GM12878 (cell line): ENCODE results near the gene CLSTN2. TPM values are rescaled to one million over a fixed set of nuclear protein-coding genes. Genes with fewer than 3 reads are reported as not detected.

Source experiments
- ASH2L ChIP-seq: fragments of 300-600, 200-600 bp; sonication (generic); IDR thresholded peaks from 2 replicates; pipeline ENCODE4 v1.6.1; 2017; ENCODE audit warnings: low read depth, mild to moderate bottlenecking, borderline replicate concordance
- ATF7 ChIP-seq: fragments of 450-650 bp; IDR thresholded peaks from 2 replicates; pipeline ENCODE4 v1.6.1; 2016; ENCODE audit warnings: low read depth, mild to moderate bottlenecking
- BACH1 ChIP-seq: fragments of 450-650 bp; IDR thresholded peaks from 2 replicates; pipeline ENCODE4 v1.6.1; 2017; ENCODE audit warnings: mild to moderate bottlenecking, borderline replicate concordance
- CREB1 ChIP-seq: IDR thresholded peaks from 2 replicates; pipeline ENCODE4 v1.6.1; 2012; ENCODE audit warnings: low read depth, mild to moderate bottlenecking, inconsistent platforms
- EED ChIP-seq: sonication (generic); IDR thresholded peaks from 2 replicates; pipeline ENCODE4 v1.6.1; 2016; ENCODE audit warnings: antibody characterized with exemption, low read depth
- ETV6 ChIP-seq, 2 experiments: fragments of 450-650 bp in 1 of 2; IDR thresholded peaks in 1 of 2; conservative IDR thresholded peaks in 1 of 2; 2 replicates each; pipeline ENCODE4 v1.6.1; 2014; ENCODE audit warnings: antibody characterized with exemption in 1 of 2, borderline replicate concordance in 1 of 2, low read depth in 1 of 2, mild to moderate bottlenecking in 1 of 2, moderate library complexity in 1 of 2
- HCFC1 ChIP-seq: fragments of 150-350 bp; IDR thresholded peaks from 2 replicates; pipeline ENCODE4 v1.6.1; 2014; ENCODE audit warnings: low read length
- HDAC6 ChIP-seq: fragments of 200-600 bp; sonication (generic); IDR thresholded peaks from one replicate; pipeline ENCODE4 v1.8.0; 2017; ENCODE audit warnings: antibody characterized with exemption; ENCODE audit not compliant: unreplicated experiment
- IKZF2 ChIP-seq, 2 experiments: fragments of 450-650 bp; IDR thresholded peaks; 2 replicates each; pipeline ENCODE4 v1.6.1; 2017; ENCODE audit warnings: mild to moderate bottlenecking in 2 of 2, moderate library complexity in 2 of 2
- IRF4 ChIP-seq: IDR thresholded peaks from 2 replicates; pipeline ENCODE4 v1.6.1; 2011; ENCODE audit warnings: low read depth, low read length
- MTA2 ChIP-seq: fragments of 450-650 bp; IDR thresholded peaks from 2 replicates; pipeline ENCODE4 v1.6.1; 2016; ENCODE audit warnings: low read depth, mild to moderate bottlenecking, moderate library complexity
- PAX5 ChIP-seq: IDR thresholded peaks from 2 replicates; pipeline ENCODE4 v1.6.1; 2011; ENCODE audit warnings: low read depth, low read length, borderline replicate concordance
- POLR2AphosphoS5 ChIP-seq: IDR thresholded peaks from 2 replicates; pipeline ENCODE4 v1.6.1; 2011; ENCODE audit warnings: mild to moderate bottlenecking, low read length, inconsistent platforms
- POU2F2 ChIP-seq: IDR thresholded peaks from 3 replicates; pipeline ENCODE4 v1.6.1; 2011; ENCODE audit warnings: low read depth, mild to moderate bottlenecking, low read length, borderline replicate concordance
- RUNX3 ChIP-seq: IDR thresholded peaks from 2 replicates; pipeline ENCODE4 v1.6.1; 2012; ENCODE audit warnings: low read length, inconsistent platforms
- SUZ12 ChIP-seq: fragments of 200-600 bp; sonication (generic); IDR thresholded peaks from one replicate; pipeline ENCODE4 v1.6.1; 2018; ENCODE audit warnings: antibody characterized with exemption, mild to moderate bottlenecking; ENCODE audit not compliant: unreplicated experiment
- TBL1XR1 ChIP-seq: IDR thresholded peaks from 2 replicates; pipeline ENCODE4 v1.6.1; 2012; ENCODE audit warnings: low read depth, low read length, improper control_type of control experiment
- TCF3 ChIP-seq: IDR thresholded peaks from 2 replicates; pipeline ENCODE4 v1.6.1; 2012; ENCODE audit warnings: low read depth, mild to moderate bottlenecking, low read length, borderline replicate concordance; ENCODE audit not compliant: insufficient read depth
- polyA plus RNA-seq, 11 experiments: library from polyadenylated mRNA; depleted of rRNA in 4 of 11; unstranded in 6 of 11; stranded (reverse) in 5 of 11; fragments of >200 nt; fragmentation: Nextera tagmentation in 4 of 11; fragmentation: Illumina TruSeq in 1 of 11; extraction: Ambion mirVana in 4 of 11; extraction: Trizol in 1 of 11; gene quantifications; 1 replicate in 1 of 11; 2 replicates in 10 of 11; pipeline versions ENCODE4 v1.2.1 to v1.2.3, GENCODE V29; 2011 to 2016; ENCODE audit warnings: inconsistent platforms in 2 of 11, missing spikeins in 2 of 11, low read depth in 1 of 11
- total RNA-seq, 4 experiments: library from RNA; depleted of rRNA in 3 of 4; stranded (reverse); fragments of >200 nt in 3 of 4; fragmentation: Illumina TruSeq in 1 of 4; extraction: Trizol in 1 of 4; gene quantifications; 2 replicates each; pipeline versions ENCODE4 v1.2.1 to v1.2.3, GENCODE V29; 2013 to 2021
- TF ChIP-seq, protein P1 (sequence below): fragments of 450-650 bp; IDR thresholded peaks from 2 replicates; pipeline ENCODE4 v1.6.1; 2017; ENCODE audit warnings: mild to moderate bottlenecking, low read depth, inconsistent platforms; ENCODE audit not compliant: poor library complexity, severe bottlenecking
- TF ChIP-seq, protein P2 (sequence below): IDR thresholded peaks from 2 replicates; pipeline ENCODE4 v1.6.1; 2012; ENCODE audit warnings: improper control_type of control experiment, low read depth, low read length; ENCODE audit not compliant: insufficient replicate concordance
- TF ChIP-seq, protein P3 (sequence below): fragments of 450-650 bp; IDR thresholded peaks from 2 replicates; pipeline ENCODE4 v1.6.1; 2014; ENCODE audit warnings: mild to moderate bottlenecking
- TF ChIP-seq, protein P4 (sequence below): IDR thresholded peaks from 2 replicates; pipeline ENCODE4 v1.6.1; 2011; ENCODE audit warnings: borderline replicate concordance, low read depth, mild to moderate bottlenecking, moderate library complexity, low read length; ENCODE audit not compliant: insufficient read depth, poor library complexity, severe bottlenecking

Gene CLSTN2
- total and polyA plus RNA-seq, 10 of the 15 experiments (the other 5 are each of a cell fraction or from before 2014, with no cell fraction given): under 0.01 to 0.10 (median under 0.01) TPM; not detected in 5

DNA sequence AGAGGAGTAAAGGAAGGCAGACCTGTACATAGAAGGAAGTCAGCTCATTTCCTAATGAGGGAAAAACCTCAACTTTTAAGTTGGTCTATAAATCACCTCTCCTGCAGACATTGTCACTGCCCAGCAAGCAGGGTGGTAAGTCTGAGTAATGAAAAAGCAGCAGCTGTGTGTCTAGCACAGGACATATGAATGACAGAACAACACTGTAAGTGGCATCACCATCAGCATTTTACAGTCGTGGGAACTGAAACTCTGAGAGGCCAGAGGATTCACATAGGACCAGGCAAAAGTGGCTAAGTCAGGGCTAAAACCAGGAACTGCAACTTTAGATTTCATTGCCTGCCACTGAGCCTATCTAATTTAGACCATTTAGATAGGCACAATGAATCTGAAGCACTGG, 235.6 kb downstream of the CLSTN2 start (continued):
- TF ChIP-seq, protein P1, sequence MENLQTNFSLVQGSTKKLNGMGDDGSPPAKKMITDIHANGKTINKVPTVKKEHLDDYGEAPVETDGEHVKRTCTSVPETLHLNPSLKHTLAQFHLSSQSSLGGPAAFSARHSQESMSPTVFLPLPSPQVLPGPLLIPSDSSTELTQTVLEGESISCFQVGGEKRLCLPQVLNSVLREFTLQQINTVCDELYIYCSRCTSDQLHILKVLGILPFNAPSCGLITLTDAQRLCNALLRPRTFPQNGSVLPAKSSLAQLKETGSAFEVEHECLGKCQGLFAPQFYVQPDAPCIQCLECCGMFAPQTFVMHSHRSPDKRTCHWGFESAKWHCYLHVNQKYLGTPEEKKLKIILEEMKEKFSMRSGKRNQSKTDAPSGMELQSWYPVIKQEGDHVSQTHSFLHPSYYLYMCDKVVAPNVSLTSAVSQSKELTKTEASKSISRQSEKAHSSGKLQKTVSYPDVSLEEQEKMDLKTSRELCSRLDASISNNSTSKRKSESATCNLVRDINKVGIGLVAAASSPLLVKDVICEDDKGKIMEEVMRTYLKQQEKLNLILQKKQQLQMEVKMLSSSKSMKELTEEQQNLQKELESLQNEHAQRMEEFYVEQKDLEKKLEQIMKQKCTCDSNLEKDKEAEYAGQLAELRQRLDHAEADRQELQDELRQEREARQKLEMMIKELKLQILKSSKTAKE: peak; percentile 64
- no peak for TF ChIP-seq BACH1
- TF ChIP-seq HDAC6: no peak
- TF ChIP-seq IRF4: peak; percentile 85
- no peak for TF ChIP-seq TBL1XR1
- peak; percentile 82 for TF ChIP-seq EED
- TF ChIP-seq, protein P2, sequence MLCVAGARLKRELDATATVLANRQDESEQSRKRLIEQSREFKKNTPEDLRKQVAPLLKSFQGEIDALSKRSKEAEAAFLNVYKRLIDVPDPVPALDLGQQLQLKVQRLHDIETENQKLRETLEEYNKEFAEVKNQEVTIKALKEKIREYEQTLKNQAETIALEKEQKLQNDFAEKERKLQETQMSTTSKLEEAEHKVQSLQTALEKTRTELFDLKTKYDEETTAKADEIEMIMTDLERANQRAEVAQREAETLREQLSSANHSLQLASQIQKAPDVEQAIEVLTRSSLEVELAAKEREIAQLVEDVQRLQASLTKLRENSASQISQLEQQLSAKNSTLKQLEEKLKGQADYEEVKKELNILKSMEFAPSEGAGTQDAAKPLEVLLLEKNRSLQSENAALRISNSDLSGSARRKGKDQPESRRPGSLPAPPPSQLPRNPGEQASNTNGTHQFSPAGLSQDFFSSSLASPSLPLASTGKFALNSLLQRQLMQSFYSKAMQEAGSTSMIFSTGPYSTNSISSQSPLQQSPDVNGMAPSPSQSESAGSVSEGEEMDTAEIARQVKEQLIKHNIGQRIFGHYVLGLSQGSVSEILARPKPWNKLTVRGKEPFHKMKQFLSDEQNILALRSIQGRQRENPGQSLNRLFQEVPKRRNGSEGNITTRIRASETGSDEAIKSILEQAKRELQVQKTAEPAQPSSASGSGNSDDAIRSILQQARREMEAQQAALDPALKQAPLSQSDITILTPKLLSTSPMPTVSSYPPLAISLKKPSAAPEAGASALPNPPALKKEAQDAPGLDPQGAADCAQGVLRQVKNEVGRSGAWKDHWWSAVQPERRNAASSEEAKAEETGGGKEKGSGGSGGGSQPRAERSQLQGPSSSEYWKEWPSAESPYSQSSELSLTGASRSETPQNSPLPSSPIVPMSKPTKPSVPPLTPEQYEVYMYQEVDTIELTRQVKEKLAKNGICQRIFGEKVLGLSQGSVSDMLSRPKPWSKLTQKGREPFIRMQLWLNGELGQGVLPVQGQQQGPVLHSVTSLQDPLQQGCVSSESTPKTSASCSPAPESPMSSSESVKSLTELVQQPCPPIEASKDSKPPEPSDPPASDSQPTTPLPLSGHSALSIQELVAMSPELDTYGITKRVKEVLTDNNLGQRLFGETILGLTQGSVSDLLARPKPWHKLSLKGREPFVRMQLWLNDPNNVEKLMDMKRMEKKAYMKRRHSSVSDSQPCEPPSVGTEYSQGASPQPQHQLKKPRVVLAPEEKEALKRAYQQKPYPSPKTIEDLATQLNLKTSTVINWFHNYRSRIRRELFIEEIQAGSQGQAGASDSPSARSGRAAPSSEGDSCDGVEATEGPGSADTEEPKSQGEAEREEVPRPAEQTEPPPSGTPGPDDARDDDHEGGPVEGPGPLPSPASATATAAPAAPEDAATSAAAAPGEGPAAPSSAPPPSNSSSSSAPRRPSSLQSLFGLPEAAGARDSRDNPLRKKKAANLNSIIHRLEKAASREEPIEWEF: peak; percentile 96
- TF ChIP-seq POU2F2: no peak
- TF ChIP-seq ASH2L: no peak
- TF ChIP-seq ATF7: peak; percentile 62; the same call in 1 of the 2 replicates
- TF ChIP-seq, protein P3, sequence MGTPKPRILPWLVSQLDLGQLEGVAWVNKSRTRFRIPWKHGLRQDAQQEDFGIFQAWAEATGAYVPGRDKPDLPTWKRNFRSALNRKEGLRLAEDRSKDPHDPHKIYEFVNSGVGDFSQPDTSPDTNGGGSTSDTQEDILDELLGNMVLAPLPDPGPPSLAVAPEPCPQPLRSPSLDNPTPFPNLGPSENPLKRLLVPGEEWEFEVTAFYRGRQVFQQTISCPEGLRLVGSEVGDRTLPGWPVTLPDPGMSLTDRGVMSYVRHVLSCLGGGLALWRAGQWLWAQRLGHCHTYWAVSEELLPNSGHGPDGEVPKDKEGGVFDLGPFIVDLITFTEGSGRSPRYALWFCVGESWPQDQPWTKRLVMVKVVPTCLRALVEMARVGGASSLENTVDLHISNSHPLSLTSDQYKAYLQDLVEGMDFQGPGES: no peak
- peak; percentile 31; the same call in 1 of the 2 replicates for TF ChIP-seq RUNX3
- no peak for TF ChIP-seq SUZ12
- TF ChIP-seq, protein P4, sequence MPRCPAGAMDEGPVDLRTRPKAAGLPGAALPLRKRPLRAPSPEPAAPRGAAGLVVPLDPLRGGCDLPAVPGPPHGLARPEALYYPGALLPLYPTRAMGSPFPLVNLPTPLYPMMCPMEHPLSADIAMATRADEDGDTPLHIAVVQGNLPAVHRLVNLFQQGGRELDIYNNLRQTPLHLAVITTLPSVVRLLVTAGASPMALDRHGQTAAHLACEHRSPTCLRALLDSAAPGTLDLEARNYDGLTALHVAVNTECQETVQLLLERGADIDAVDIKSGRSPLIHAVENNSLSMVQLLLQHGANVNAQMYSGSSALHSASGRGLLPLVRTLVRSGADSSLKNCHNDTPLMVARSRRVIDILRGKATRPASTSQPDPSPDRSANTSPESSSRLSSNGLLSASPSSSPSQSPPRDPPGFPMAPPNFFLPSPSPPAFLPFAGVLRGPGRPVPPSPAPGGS: peak; percentile 96
- no peak for TF ChIP-seq POLR2AphosphoS5
- no peak for TF ChIP-seq TCF3
- peak; percentile 25; the same call in 1 of the 2 replicates for TF ChIP-seq PAX5
- TF ChIP-seq MTA2: peak; percentile 70
- no peak for TF ChIP-seq CREB1
- peak; percentile 54 to 67; a peak in 3 of 4 replicates for TF ChIP-seq IKZF2 (IDR thresholded peaks at IDR 0.05)
- 0 out of 4 replicates have a peak, but pooled peaks of 1 of the 2 experiments have one; percentile 44 for TF ChIP-seq ETV6 (conservative IDR thresholded peaks at IDR 0.05 in 1 of 2, IDR thresholded peaks at IDR 0.05 in 1 of 2; ENCODE audit: borderline replicate concordance in 1 of 2, low read depth in 1 of 2)
- TF ChIP-seq HCFC1: no peak
